GM12878 (cell line): ENCODE data around the gene ABHD6. TPM values are rescaled to one million over a fixed set of nuclear protein-coding genes. Genes with fewer than 3 reads are reported as not detected.

Experiments
- CUX1 ChIP-seq: IDR thresholded peaks from 2 replicates; pipeline ENCODE4 v1.6.1; 2012; ENCODE audit warnings: improper control_type of control experiment, low read depth, low read length; ENCODE audit not compliant: insufficient replicate concordance
- IRF3 ChIP-seq: fragments of 450-650 bp; IDR thresholded peaks from 2 replicates; pipeline ENCODE4 v1.6.1; 2014; ENCODE audit warnings: mild to moderate bottlenecking
- ZNF687 ChIP-seq: fragments of 450-650 bp; IDR thresholded peaks from 2 replicates; pipeline ENCODE4 v1.6.1; 2017; ENCODE audit warnings: mild to moderate bottlenecking, moderate library complexity
- polyA plus RNA-seq, 11 experiments: library from polyadenylated mRNA; depleted of rRNA in 4 of 11; unstranded in 6 of 11; stranded (reverse) in 5 of 11; fragments of >200 nt; fragmentation: Nextera tagmentation in 4 of 11; fragmentation: Illumina TruSeq in 1 of 11; extraction: Ambion mirVana in 4 of 11; extraction: Trizol in 1 of 11; gene quantifications; 1 replicate in 1 of 11; 2 replicates in 10 of 11; pipeline versions ENCODE4 v1.2.1 to v1.2.3, GENCODE V29; 2011 to 2016; ENCODE audit warnings: inconsistent platforms in 2 of 11, missing spikeins in 2 of 11, low read depth in 1 of 11
- total RNA-seq, 4 experiments: library from RNA; depleted of rRNA in 3 of 4; stranded (reverse); fragments of >200 nt in 3 of 4; fragmentation: Illumina TruSeq in 1 of 4; extraction: Trizol in 1 of 4; gene quantifications; 2 replicates each; pipeline versions ENCODE4 v1.2.1 to v1.2.3, GENCODE V29; 2013 to 2021

Gene ABHD6
- total and polyA plus RNA-seq, 10 of the 15 experiments (the other 5 are each of a cell fraction or from before 2014, with no cell fraction given): 1.4 to 33.2 (median 3.2) TPM

- TF ChIP-seq ZNF687: no peak
- TF ChIP-seq CUX1: no peak
- 0 out of 2 replicates have a peak, but pooled peaks have one; percentile 19 for TF ChIP-seq IRF3
Observed at GRCh38 chr3:58333206-58334012, 95.8 kb downstream of the ABHD6 start (continued).
